Measurements from ENCODE around the gene GJD3.

- TF ChIP-seq CTCF (IDR thresholded peaks at IDR 0.05) (no peak), EZH2 (IDR thresholded peaks at IDR 0.05; ENCODE audit: borderline replicate concordance, insufficient read depth, low read depth, low read length, poor library complexity, severe bottlenecking) (no peak)
These were observed 39.2 kb downstream of the GJD3 start for GRCh38 chr17:40325156-40326013.

Measured in B cell (primary cell).